ENCODE results near the gene ATXN1.

DNA sequence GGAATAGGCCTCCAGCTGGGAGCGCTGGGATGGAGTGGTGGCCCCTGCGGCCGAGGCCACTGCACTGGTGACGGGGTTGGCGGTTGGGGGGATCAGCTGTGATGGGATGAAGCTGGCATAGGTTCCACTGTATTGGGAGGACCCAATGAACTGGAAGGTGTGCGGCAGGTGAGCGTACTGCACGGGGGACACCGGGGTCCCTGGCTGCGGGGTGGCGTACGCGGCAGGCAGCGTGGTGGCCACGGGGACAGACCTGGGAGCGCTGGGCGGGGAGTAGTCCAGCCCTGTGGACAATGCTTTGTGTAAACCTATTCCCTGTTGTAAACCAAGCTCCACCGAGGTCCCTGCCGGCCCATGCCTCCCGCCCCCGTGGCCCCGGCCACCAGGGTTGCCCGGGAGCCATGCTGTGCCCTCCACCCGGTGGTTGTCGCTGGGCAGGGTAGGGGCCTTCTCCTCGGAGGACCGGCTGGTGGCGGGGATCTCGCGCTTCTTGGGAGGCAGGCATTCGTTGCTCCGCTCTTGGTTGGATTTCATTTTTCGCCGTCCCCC, 433.4 kb downstream of the ATXN1 start:
- TF ChIP-seq POLR2A (IDR thresholded peaks at IDR 0.05; ENCODE audit: low read length), result no peak
- TF ChIP-seq GATA1 (IDR thresholded peaks at IDR 0.05; ENCODE audit: low read depth, low read length), result no peak
